SK-N-SH treated with all-trans-retinoic acid at 6 μM for 48 hours (cell line): ENCODE measurements around the gene DNAAF1.

Experiments used
- ATAC-seq: fragments of 200-7000 bp; cut with Tn5 transposase; 3 replicates; pipeline ENCODE4 v1.9.1; 2020; ENCODE audit warnings: mild to moderate bottlenecking, moderate library complexity
- ARNTL ChIP-seq: fragments of 450-650 bp; formaldehyde crosslinking; IDR thresholded peaks from 2 replicates; pipeline ENCODE4 v1.5.0; 2020; ENCODE audit warnings: low read depth, mild to moderate bottlenecking, moderate library complexity, borderline replicate concordance
- BACH2 ChIP-seq: fragments of 250-450 bp; sonication (Bioruptor Pico); IDR thresholded peaks from 2 replicates; pipeline ENCODE4 v1.9.0; 2021; ENCODE audit warnings: mild to moderate bottlenecking, borderline replicate concordance
- CREB5 ChIP-seq: fragments of 250-450 bp; sonication (Bioruptor Pico); IDR thresholded peaks from 2 replicates; pipeline ENCODE4 v1.5.1; 2020; ENCODE audit warnings: low read depth, mild to moderate bottlenecking, moderate library complexity
- CSDC2 ChIP-seq: fragments of 250-450 bp; sonication (Bioruptor Pico); IDR thresholded peaks from 2 replicates; pipeline ENCODE4 v1.5.0; 2020; ENCODE audit warnings: mild to moderate bottlenecking, moderate library complexity
- CSRNP3 ChIP-seq: fragments of 250-450 bp; sonication (Bioruptor Pico); IDR thresholded peaks from 2 replicates; pipeline ENCODE4 v1.5.1; 2021; ENCODE audit warnings: mild to moderate bottlenecking, moderate library complexity
- ESRRG ChIP-seq: fragments of 250-450 bp; sonication (Bioruptor Pico); IDR thresholded peaks from 2 replicates; pipeline ENCODE4 v1.6.1; 2021; ENCODE audit warnings: mild to moderate bottlenecking
- GLIS3 ChIP-seq: fragments of 250-450 bp; sonication (Bioruptor Pico); IDR thresholded peaks from 2 replicates; pipeline ENCODE4 v1.5.0; 2020; ENCODE audit warnings: mild to moderate bottlenecking, moderate library complexity
- ISL1 ChIP-seq: fragments of 250-450 bp; sonication (Bioruptor Pico); IDR thresholded peaks from 2 replicates; pipeline ENCODE4 v2.1.2; 2022; ENCODE audit warnings: mild to moderate bottlenecking, moderate library complexity
- OSR1 ChIP-seq: fragments of 250-450 bp; sonication (Bioruptor Pico); IDR thresholded peaks from 2 replicates; pipeline ENCODE4 v1.8.0; 2022; ENCODE audit warnings: moderate library complexity, mild to moderate bottlenecking, inconsistent platforms
- POU6F1 ChIP-seq: fragments of 250-450 bp; sonication (Bioruptor Pico); IDR thresholded peaks from 2 replicates; pipeline ENCODE4 v1.8.0; 2021; ENCODE audit warnings: low read depth, mild to moderate bottlenecking, moderate library complexity, borderline replicate concordance
- PPARA ChIP-seq: fragments of 250-450 bp; sonication (Bioruptor Pico); IDR thresholded peaks from 2 replicates; pipeline ENCODE4 v1.5.0; 2020; ENCODE audit warnings: mild to moderate bottlenecking, borderline replicate concordance
- RARB ChIP-seq: fragments of 250-450 bp; sonication (Bioruptor Pico); IDR thresholded peaks from 2 replicates; pipeline ENCODE4 v1.8.0; 2021; ENCODE audit warnings: mild to moderate bottlenecking, moderate library complexity
- SNAI2 ChIP-seq: fragments of 250-450 bp; sonication (Bioruptor Pico); IDR thresholded peaks from 2 replicates; pipeline ENCODE4 v1.5.0; 2020; ENCODE audit warnings: mild to moderate bottlenecking, moderate library complexity
- TCF4 ChIP-seq: fragments of 250-450 bp; sonication (Bioruptor Pico); IDR thresholded peaks from 2 replicates; pipeline ENCODE4 v1.8.0; 2021; ENCODE audit warnings: mild to moderate bottlenecking, moderate library complexity, borderline replicate concordance
- TOX ChIP-seq: fragments of 250-450 bp; sonication (Bioruptor Pico); IDR thresholded peaks from 2 replicates; pipeline ENCODE4 v1.8.0; 2021; ENCODE audit warnings: mild to moderate bottlenecking, moderate library complexity, borderline replicate concordance
- ZC3H10 ChIP-seq: fragments of 250-450 bp; sonication (Bioruptor Pico); IDR thresholded peaks from 2 replicates; pipeline ENCODE4 v1.5.1; 2021; ENCODE audit warnings: mild to moderate bottlenecking, moderate library complexity
- ZFP3 ChIP-seq: fragments of 250-450 bp; sonication (Bioruptor Pico); IDR thresholded peaks from 2 replicates; pipeline ENCODE4 v1.5.0; 2020; ENCODE audit warnings: mild to moderate bottlenecking, moderate library complexity
- ZFP30 ChIP-seq: fragments of 450-650 bp; formaldehyde crosslinking; IDR thresholded peaks from 2 replicates; pipeline ENCODE4 v1.5.0; 2022; ENCODE audit warnings: mild to moderate bottlenecking, moderate library complexity
- ZNF565 ChIP-seq: fragments of 450-650 bp; formaldehyde crosslinking; conservative IDR thresholded peaks from 2 replicates; pipeline ENCODE4 v1.5.0; 2020; ENCODE audit warnings: low read depth, mild to moderate bottlenecking, moderate library complexity
- ZNF70 ChIP-seq: fragments of 450-650 bp; formaldehyde crosslinking; IDR thresholded peaks from 2 replicates; pipeline ENCODE4 v1.5.0; 2020; ENCODE audit warnings: mild to moderate bottlenecking, moderate library complexity
- ZNF8 ChIP-seq: fragments of 450-650 bp; formaldehyde crosslinking; IDR thresholded peaks from 2 replicates; pipeline ENCODE4 v1.5.0; 2020; ENCODE audit warnings: mild to moderate bottlenecking, moderate library complexity

DNAAF1 gene

GRCh38 chr16:84212154-84212553 is 67.0 kb downstream of the DNAAF1 start:
- ATAC-seq, result no peak
- TF ChIP-seq ZFP30, result no peak
- TF ChIP-seq RARB (CRISPR knock-in tag), result no peak
- no peak for TF ChIP-seq TCF4
- TF ChIP-seq ZFP3 (CRISPR knock-in tag), result no peak
- no peak for TF ChIP-seq PPARA (CRISPR knock-in tag)
- TF ChIP-seq ESRRG (CRISPR knock-in tag), result no peak
- TF ChIP-seq ARNTL (CRISPR knock-in tag), result no peak
- TF ChIP-seq CSDC2 (CRISPR knock-in tag), result no peak
- TF ChIP-seq ZNF70 (CRISPR knock-in tag), result no peak
- no peak for TF ChIP-seq CSRNP3 (CRISPR knock-in tag)

- ATAC-seq, result no peak
- no peak for TF ChIP-seq SNAI2
- TF ChIP-seq ZNF565 (CRISPR knock-in tag), result no peak
- TF ChIP-seq PPARA (CRISPR knock-in tag), result no peak
- TF ChIP-seq ARNTL (CRISPR knock-in tag), result no peak
- no peak for TF ChIP-seq ESRRG (CRISPR knock-in tag)
- no peak for TF ChIP-seq ZFP3 (CRISPR knock-in tag)
- no peak for TF ChIP-seq ISL1 (CRISPR knock-in tag)
- TF ChIP-seq BACH2 (CRISPR knock-in tag), result no peak
- TF ChIP-seq TCF4, result no peak
- no peak for TF ChIP-seq OSR1 (CRISPR knock-in tag)
- TF ChIP-seq ZNF70 (CRISPR knock-in tag), result no peak
- no peak for TF ChIP-seq POU6F1 (CRISPR knock-in tag)
- TF ChIP-seq RARB (CRISPR knock-in tag), result no peak
- no peak for TF ChIP-seq ZC3H10 (CRISPR knock-in tag)
- TF ChIP-seq CSRNP3 (CRISPR knock-in tag), result no peak
- TF ChIP-seq CREB5 (CRISPR knock-in tag), result no peak
- no peak for TF ChIP-seq ZNF8
- no peak for TF ChIP-seq GLIS3 (CRISPR knock-in tag)
- TF ChIP-seq CSDC2 (CRISPR knock-in tag), result no peak
- no peak for TF ChIP-seq ZFP30
These were observed 67.5 kb downstream of the DNAAF1 start for GRCh38 chr16:84212631-84213030.

GRCh38 chr16:84214451-84215066 is 69.5 kb downstream of the DNAAF1 start:
- ATAC-seq, result no peak
- TF ChIP-seq ZFP3 (CRISPR knock-in tag) (no peak), TCF4 (no peak), GLIS3 (CRISPR knock-in tag) (no peak), TOX (CRISPR knock-in tag) (no peak), CREB5 (CRISPR knock-in tag) (no peak), BACH2 (CRISPR knock-in tag) (no peak), ISL1 (CRISPR knock-in tag) (no peak), RARB (CRISPR knock-in tag) (no peak), PPARA (CRISPR knock-in tag) (no peak), ZC3H10 (CRISPR knock-in tag) (no peak), CSDC2 (CRISPR knock-in tag) (no peak), CSRNP3 (CRISPR knock-in tag) (no peak)
- TF ChIP-seq, all 23 proteins: peak for 0
